ENCODE data around the gene TCF4.

- no peak for TF ChIP-seq CTCF (IDR thresholded peaks at IDR 0.05)
- no peak for TF ChIP-seq POLR2A (IDR thresholded peaks at IDR 0.05)
- no peak for TF ChIP-seq POLR2AphosphoS5 (IDR thresholded peaks at IDR 0.05)
- no peak for TF ChIP-seq EP300 (IDR thresholded peaks at IDR 0.05)
Observed at GRCh38 chr18:55354795-55355194, 233.2 kb downstream of the TCF4 start.

All from suprapubic skin (tissue), 4 donors.